NCI-H1417 (cell line): Measurements from ENCODE around the gene ST7.
"Not testable (repeated sequence)": the region's sequence is repeated elsewhere in the genome, so short reads cannot be mapped to it uniquely, and the experiment has no call there.

ENCODE experiments used
- DNase-seq, 3 experiments: peaks; one replicate each; lab custom pipeline; 2025; lab: John Stamatoyannopoulos, UW

The ST7 gene

GRCh38 chr7:116951366-116952292 lies 1.7 kb upstream of the ST7 start:
- DNase-seq, result no peak

- DNase-seq, result peak; percentile 59 to 93 (median 90)
Observed at GRCh38 chr7:116952635-116953371, 498 bp upstream of the ST7 start.

DNA sequence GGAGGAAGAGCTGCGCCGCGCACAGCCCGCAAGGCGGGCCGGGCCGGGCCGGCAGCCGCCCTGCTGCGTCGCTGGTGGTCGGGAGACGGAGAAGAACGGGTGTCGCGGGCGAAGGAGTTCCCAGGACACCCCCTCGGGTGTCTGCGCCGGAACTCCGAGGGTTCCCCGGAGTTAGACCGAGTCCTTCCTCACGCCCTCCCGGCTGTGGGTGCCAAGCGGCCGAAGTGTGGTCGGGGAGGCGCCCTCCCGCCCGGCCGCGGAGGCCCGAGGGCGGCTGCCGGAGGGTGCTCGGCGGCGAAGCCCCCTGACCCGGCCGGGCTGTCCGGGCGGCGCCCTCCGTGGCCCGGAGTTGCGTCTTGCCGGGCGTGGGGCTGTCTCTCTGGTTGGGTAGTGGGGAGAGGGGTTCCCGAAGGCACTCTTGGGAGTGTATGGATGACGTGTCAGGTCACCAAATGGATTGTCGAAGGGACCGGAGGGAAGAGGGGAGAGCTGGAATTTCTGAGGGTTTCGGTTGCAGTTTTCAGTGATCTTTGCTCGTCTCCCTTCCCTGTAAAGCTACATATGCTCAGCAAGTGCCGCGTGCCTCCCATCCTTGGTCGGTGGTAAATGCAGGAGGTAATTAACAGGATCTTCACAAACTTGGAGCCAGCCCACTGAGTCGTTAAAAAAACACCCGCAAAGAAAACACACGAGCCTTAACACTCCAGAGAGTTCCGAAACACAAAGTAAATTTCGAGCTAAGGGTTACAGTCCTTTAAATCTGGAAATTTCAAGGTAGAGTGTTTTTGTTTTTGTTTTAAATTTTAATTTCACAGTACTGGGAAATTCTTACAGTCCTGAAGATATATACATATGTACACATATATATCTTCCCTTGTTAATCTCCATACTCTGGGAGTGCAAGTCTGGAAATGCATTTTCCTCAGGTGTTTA lies 871 bp downstream of the ST7 start:
- peak; percentile 62 to 91 (median 85) for DNase-seq

- DNase-seq, result no peak
Observed at GRCh38 chr7:116955340-116955739, 2.0 kb downstream of the ST7 start.

DNA sequence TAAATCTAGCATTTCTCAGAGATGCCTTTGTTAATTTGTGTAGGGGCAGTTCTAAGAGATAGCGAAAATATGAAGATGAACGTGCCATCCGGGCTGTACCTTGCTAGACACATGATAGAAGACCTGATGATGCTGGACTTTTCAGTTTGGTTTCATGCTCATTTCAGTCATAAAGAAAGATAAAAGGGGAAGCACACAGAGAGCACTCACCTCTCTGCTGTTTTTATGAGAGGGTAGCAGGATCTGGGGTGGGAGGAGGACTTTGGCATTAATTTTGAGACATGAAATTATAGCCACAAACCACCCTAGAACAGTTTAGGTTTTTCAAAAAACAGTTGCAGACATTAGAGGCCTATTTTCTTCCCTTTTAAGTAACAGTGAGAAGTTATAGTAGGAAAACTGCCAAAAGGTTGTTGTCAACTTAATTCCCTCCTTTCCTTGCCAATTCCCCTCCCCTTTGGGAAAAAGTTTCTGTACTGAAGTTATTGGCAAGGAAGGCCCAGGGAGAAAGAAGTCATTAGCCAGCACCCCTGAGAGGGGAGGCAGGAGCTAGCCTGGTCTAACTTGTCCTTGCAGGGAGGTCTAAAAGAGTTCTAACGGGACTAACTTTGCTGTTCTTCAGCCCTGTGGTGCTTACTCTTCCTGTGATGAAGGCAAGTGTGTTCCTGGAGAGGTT lies 2.6 kb downstream of the ST7 start:
- DNase-seq, result no peak

DNA sequence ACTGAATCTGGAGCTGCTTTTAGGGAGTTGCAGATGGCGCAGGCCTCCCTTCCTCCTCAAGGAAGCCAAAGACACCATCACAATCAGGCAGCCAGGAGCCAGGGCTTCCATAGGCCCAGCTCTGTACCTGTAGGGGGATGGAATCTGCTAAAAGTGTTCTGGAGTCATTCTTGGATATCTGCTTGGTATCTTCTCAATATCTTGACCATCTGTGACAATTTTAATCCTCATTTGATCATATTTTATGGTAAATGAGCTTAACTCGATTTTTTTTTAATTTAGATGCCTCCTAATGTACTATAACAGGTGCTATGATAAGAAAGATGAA lies 3.1 kb downstream of the ST7 start:
- DNase-seq, result no peak

DNA sequence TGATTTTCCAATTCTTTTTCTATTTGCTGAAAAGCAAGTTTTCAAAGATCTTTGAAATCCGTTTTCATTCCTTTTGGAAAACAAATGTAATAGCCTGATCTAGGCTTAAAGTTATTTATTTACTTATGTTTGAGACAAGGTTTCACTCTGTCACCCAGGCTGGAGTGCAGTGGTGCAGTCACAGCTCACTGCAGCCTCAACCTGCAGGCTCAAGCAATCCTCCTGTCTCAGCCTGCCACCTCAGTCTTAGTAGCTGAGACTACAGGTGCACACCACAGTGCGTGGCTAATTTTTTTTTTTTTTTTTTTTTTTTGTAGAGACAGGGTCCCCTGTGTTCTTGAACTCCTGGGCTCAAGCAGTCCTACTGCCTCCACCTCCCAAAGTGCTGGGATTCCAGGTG lies 4.6 kb downstream of the ST7 start:
- no peak for DNase-seq

- not testable (repeated sequence) for DNase-seq
Observed at GRCh38 chr7:116961966-116962673, 8.8 kb downstream of the ST7 start.

GRCh38 chr7:116963234-116963633 lies 9.9 kb downstream of the ST7 start:
- no peak for DNase-seq

- no peak for DNase-seq
Observed at GRCh38 chr7:116966601-116967000, 13.3 kb downstream of the ST7 start.

GRCh38 chr7:116967254-116967922 lies 14.1 kb downstream of the ST7 start:
- no peak for DNase-seq

DNA sequence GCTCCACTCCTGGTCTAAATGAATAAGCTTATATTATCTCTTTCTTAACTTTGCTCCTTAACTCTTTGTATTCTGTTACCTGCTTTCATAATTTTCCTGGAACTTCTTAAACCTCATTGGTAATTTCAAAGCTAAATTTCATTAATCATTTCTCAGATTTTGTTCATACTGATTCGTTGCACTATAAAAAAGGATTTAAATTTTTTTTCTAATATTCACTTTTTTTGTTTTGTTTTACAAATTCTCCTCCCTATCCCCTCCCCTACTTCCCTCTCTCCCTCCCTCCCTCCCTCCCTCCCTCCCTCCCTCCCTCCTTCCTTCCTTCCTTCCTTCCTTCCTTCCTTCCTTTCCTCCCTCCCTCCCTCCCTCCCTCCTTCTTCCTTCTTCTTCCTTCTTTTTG lies 14.7 kb downstream of the ST7 start:
- DNase-seq, result no peak

- no peak for DNase-seq
Observed at GRCh38 chr7:116968631-116969030, 15.3 kb downstream of the ST7 start.

- no peak for DNase-seq
Observed at GRCh38 chr7:116969371-116969902, 16.1 kb downstream of the ST7 start.

- DNase-seq, result no peak
Observed at GRCh38 chr7:116970238-116970910, 17.1 kb downstream of the ST7 start.

DNA sequence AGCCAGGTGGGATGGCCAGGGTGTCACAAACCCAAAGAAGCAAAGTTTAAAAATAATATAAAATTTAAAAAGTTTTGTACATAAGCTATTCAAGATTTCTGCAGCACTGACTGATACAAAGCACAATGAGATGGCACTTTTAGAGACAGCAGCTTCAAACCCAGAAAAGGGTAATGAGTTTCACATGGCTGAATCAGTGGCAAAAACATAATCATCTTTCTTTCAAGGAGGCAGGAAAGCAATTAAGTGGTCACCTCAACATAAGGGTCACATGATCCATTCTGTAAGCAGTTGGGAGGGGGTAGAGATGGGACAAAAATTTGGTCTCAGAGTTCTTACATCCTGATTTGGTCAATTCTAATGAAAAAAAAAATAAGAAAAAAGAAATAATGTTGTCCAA lies 17.9 kb downstream of the ST7 start:
- DNase-seq, result peak in 1 of 3 experiments; percentile 25

DNA sequence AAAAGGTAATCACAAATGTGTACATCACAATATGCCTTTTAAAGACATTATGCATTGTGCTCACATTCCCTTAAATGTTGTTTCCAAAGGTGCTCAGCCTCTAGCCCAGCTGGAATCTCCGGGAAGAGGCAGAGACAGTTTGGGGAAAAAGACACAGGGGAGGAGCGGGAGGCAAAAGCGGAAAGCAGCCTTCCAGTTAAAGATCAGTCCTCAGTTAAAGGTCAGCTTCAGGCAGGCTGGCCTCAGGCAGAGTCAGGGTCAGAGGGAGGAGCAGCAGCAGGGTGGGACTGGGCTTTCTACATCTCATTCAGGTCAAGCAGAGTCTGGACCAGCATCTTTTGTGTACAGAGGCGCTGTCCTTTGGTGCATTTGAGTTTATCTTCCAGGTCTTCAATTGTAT lies 18.6 kb downstream of the ST7 start:
- DNase-seq, result no peak

- DNase-seq, result not testable (repeated sequence)
Observed at GRCh38 chr7:116975024-116975423, 21.7 kb downstream of the ST7 start.

DNA sequence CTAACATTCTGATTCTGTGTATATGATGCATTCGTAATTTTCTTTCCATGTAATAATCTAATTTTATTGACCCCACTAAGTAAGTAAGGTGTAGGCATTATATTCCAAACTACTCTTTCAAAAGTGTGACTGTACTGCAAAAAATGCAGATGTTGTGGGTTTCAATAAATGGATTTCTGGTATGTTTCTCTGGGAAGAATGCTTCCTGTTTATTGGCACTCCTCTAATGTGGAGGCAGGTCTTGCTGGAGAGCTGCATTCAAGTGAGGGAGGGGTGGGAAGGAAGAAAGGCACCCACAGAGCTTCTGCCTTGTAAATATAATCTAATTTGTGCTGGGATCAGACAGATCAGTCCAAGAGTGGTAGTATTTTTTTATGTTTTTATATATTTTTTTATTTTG lies 23.9 kb downstream of the ST7 start:
- DNase-seq, result no peak

- DNase-seq, result no peak
Observed at GRCh38 chr7:116978006-116978405, 24.7 kb downstream of the ST7 start.
